Astrocyte (in vitro differentiated cells and primary cell): ENCODE measurements around the gene CEP350. TPM values are rescaled to one million over a fixed set of nuclear protein-coding genes. Genes with fewer than 3 reads are reported as not detected.

Experiments
- DNase-seq: peaks from one replicate; pipeline ENCODE4 v3.0.0-alpha.2; 2010; ENCODE audit warnings: low read depth
- FAIRE-seq: peaks from 2 replicates; lab custom pipeline; 2011; peaks lifted over from hg19 to GRCh38; lab: Jason Lieb, UNC
- H2AFZ ChIP-seq: 2 replicates; pipeline ENCODE4 v1.6.0; 2012; ENCODE audit warnings: low read depth, low read length, inconsistent platforms
- H3K27ac ChIP-seq: 2 replicates; pipeline ENCODE4 v1.5.1; 2011; ENCODE audit warnings: low read depth, low read length, inconsistent platforms
- H3K27me3 ChIP-seq: 2 replicates; pipeline ENCODE4 v1.6.0; 2011; ENCODE audit warnings: low read length, inconsistent platforms; ENCODE audit not compliant: insufficient read depth
- H3K36me3 ChIP-seq: 2 replicates; pipeline ENCODE4 v1.5.1; 2011; ENCODE audit warnings: low read length, inconsistent platforms; ENCODE audit not compliant: insufficient read depth
- H3K4me1 ChIP-seq: 2 replicates; pipeline ENCODE4 v1.5.1; 2011; ENCODE audit warnings: low read length, inconsistent platforms; ENCODE audit not compliant: insufficient read depth
- H3K4me2 ChIP-seq: 2 replicates; pipeline ENCODE4 v1.6.0; 2012; ENCODE audit warnings: low read length, inconsistent platforms
- H3K4me3 ChIP-seq: 2 replicates; pipeline ENCODE4 v1.5.1; 2011; ENCODE audit warnings: low read depth, mild to moderate bottlenecking, low read length, inconsistent platforms; ENCODE audit not compliant: insufficient read depth
- H3K79me2 ChIP-seq: 2 replicates; pipeline ENCODE4 v1.6.0; 2012; ENCODE audit warnings: mild to moderate bottlenecking, low read length, inconsistent platforms; ENCODE audit not compliant: insufficient read depth
- H3K9ac ChIP-seq: 2 replicates; pipeline ENCODE4 v1.6.0; 2012; ENCODE audit warnings: mild to moderate bottlenecking, low read length, inconsistent platforms
- H3K9me3 ChIP-seq: 2 replicates; pipeline ENCODE4 v1.5.1; 2012; ENCODE audit warnings: low read depth, mild to moderate bottlenecking, low read length, inconsistent platforms; ENCODE audit not compliant: insufficient read depth
- H4K20me1 ChIP-seq: 2 replicates; pipeline ENCODE4 v1.6.0; 2012; ENCODE audit warnings: low read length, inconsistent platforms; ENCODE audit not compliant: insufficient read depth
- H3K27ac Mint-ChIP-seq: one replicate; pipeline ENCODE4 v1.8.0; 2021; ENCODE audit warnings: mild to moderate bottlenecking, mixed read lengths; ENCODE audit not compliant: unreplicated experiment
- H3K27me3 Mint-ChIP-seq: one replicate; pipeline ENCODE4 v1.8.0; 2021; ENCODE audit warnings: low read depth, mixed read lengths; ENCODE audit not compliant: unreplicated experiment
- H3K36me3 Mint-ChIP-seq: one replicate; pipeline ENCODE4 v1.8.0; 2021; ENCODE audit warnings: low read depth, mixed read lengths; ENCODE audit not compliant: unreplicated experiment
- H3K4me1 Mint-ChIP-seq: one replicate; pipeline ENCODE4 v1.8.0; 2021; ENCODE audit warnings: low read depth, mixed read lengths; ENCODE audit not compliant: unreplicated experiment
- H3K4me3 Mint-ChIP-seq: one replicate; pipeline ENCODE4 v1.8.0; 2021; ENCODE audit warnings: mild to moderate bottlenecking, moderate library complexity, mixed read lengths; ENCODE audit not compliant: unreplicated experiment
- H3K9me3 Mint-ChIP-seq: one replicate; pipeline ENCODE4 v1.8.0; 2021; ENCODE audit warnings: mild to moderate bottlenecking, mixed read lengths; ENCODE audit not compliant: unreplicated experiment
- EZH2 ChIP-seq: IDR thresholded peaks from 2 replicates; pipeline ENCODE4 v1.6.1; 2012; ENCODE audit warnings: mild to moderate bottlenecking, low read length, inconsistent platforms; ENCODE audit not compliant: insufficient read depth
- total RNA-seq: library from RNA; stranded (reverse); gene quantifications from 2 replicates; pipeline ENCODE4 v1.2.1, GENCODE V29; 2021
- TF ChIP-seq, protein P1 (sequence below): IDR thresholded peaks from 2 replicates; pipeline ENCODE4 v1.5.1; 2011; ENCODE audit warnings: low read depth, mild to moderate bottlenecking, inconsistent platforms, low read length, moderate library complexity; ENCODE audit not compliant: insufficient read depth

The CEP350 gene
- total RNA-seq, 1 donor from 2014 or later, result 29.2 TPM

DNA sequence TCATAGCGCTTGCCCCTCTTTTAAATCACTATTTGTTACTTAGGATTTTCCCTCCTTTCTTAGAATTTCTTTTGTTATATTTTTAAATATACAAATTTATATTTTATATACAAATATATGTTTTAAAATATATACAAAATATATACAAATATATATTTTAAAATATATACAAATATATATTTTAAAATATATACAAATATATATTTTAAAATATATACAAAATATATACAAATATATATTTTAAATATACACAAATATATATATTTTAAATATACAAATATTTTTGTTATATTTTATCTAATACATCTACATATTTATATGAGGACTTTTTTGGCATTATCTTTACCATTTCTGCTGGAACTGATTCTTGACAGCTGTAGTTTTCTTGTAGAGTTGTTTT, 149.2 kb downstream of the CEP350 start:
- Histone ChIP-seq H3K4me1 (no peaks in the 10 kb centered on the region), H3K27me3 (no peaks in the 10 kb centered on the region), H3K36me3 (peaks cover 12% of the 10 kb centered on the region), H3K9ac (no peak overlapping the region), H3K4me2 (no peak overlapping the region), H3K4me3 (no peak overlapping the region), H3K9me3 (no peaks in the 10 kb centered on the region), H2AFZ (no peak overlapping the region), H3K79me2 (no peaks in the 10 kb centered on the region), H3K27ac (no peak overlapping the region), H4K20me1 (no peaks in the 10 kb centered on the region)
- no peak for DNase-seq
- H3K27me3 Mint-ChIP-seq, result no peaks in the 10 kb centered on the region
- H3K4me3 Mint-ChIP-seq, result no peak overlapping the region
- no peak for FAIRE-seq
- peaks cover 7% of the 10 kb centered on the region for H3K36me3 Mint-ChIP-seq
- no peak overlapping the region for H3K27ac Mint-ChIP-seq
- TF ChIP-seq, protein P1, sequence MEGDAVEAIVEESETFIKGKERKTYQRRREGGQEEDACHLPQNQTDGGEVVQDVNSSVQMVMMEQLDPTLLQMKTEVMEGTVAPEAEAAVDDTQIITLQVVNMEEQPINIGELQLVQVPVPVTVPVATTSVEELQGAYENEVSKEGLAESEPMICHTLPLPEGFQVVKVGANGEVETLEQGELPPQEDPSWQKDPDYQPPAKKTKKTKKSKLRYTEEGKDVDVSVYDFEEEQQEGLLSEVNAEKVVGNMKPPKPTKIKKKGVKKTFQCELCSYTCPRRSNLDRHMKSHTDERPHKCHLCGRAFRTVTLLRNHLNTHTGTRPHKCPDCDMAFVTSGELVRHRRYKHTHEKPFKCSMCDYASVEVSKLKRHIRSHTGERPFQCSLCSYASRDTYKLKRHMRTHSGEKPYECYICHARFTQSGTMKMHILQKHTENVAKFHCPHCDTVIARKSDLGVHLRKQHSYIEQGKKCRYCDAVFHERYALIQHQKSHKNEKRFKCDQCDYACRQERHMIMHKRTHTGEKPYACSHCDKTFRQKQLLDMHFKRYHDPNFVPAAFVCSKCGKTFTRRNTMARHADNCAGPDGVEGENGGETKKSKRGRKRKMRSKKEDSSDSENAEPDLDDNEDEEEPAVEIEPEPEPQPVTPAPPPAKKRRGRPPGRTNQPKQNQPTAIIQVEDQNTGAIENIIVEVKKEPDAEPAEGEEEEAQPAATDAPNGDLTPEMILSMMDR, result no peak
- no peak for TF ChIP-seq EZH2
- no peaks in the 10 kb centered on the region for H3K4me1 Mint-ChIP-seq
- no peaks in the 10 kb centered on the region for H3K9me3 Mint-ChIP-seq

DNA sequence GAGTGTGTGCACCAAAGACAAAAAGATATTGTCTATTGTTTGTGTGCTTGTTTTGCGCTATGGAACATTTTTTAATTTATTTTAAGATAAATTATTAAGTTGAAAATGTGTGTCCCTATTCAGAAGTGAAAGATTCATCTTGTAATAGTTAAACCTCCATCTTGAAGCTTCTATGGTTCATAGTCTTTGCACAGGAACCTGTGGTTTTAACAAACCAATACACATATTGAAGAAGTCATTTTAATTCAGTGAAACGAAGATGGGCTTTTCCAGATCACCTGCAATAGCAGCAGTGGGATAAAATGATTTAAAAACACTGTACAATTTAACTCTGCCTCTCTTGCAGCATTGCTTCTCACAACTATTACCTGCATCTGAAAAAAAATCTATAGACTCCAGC, 157.5 kb downstream of the CEP350 start:
- peaks cover 13% of the 10 kb centered on the region for H3K36me3 Mint-ChIP-seq
- Histone ChIP-seq H3K27ac (no peak overlapping the region), H4K20me1 (no peaks in the 10 kb centered on the region), H3K79me2 (no peaks in the 10 kb centered on the region), H3K4me3 (no peak overlapping the region), H2AFZ (no peak overlapping the region), H3K4me2 (no peak overlapping the region), H3K4me1 (peaks cover 1% of the 10 kb centered on the region), H3K9me3 (no peaks in the 10 kb centered on the region), H3K9ac (no peak overlapping the region), H3K27me3 (no peaks in the 10 kb centered on the region), H3K36me3 (peaks cover 26% of the 10 kb centered on the region)
- H3K4me1 Mint-ChIP-seq, result no peaks in the 10 kb centered on the region
- TF ChIP-seq EZH2, result no peak
- TF ChIP-seq, protein P1, result no peak
- H3K9me3 Mint-ChIP-seq, result no peaks in the 10 kb centered on the region
- H3K27me3 Mint-ChIP-seq, result no peaks in the 10 kb centered on the region
- FAIRE-seq (no peak), DNase-seq (no peak)
- H3K27ac Mint-ChIP-seq, result no peak overlapping the region
- no peak overlapping the region for H3K4me3 Mint-ChIP-seq

DNA sequence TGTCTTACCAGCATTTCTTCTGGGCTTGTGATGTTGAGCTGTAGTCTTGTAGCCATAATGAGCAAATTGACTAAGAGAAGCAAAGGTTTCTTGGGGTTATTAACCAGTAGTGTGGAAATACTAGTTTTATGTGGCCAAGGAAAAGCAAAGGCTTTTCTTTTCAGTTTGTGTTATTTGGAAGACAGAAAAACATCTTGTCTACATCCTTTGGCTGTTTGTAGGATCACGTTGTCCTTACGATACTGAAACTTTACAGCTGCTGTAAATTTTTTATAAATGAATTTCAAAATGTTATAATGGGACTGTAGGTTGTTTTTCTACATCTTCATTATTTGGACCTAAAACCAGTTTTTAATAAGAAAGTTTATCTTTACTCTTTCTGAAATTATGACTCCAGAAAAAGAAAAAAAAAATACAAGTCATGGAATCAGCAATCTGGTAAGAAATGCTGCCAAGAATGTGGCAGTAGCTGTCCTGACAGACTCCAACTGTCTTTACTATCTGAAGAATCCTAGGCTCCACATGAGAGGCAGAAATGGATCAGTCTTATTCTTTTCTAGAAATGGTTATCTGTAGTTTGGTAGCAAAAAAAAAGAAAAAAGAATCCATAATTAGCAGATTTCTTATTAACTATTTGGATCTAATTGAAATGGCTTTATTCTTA, 158.5 kb downstream of the CEP350 start:
- Histone ChIP-seq H2AFZ (no peak overlapping the region), H3K27me3 (no peaks in the 10 kb centered on the region), H4K20me1 (no peaks in the 10 kb centered on the region), H3K79me2 (no peaks in the 10 kb centered on the region), H3K4me2 (no peak overlapping the region), H3K9ac (no peak overlapping the region), H3K4me3 (no peak overlapping the region), H3K36me3 (peaks cover 22% of the 10 kb centered on the region), H3K9me3 (no peaks in the 10 kb centered on the region), H3K27ac (no peak overlapping the region), H3K4me1 (peaks cover 11% of the 10 kb centered on the region)
- TF ChIP-seq, protein P1, result no peak
- no peak for TF ChIP-seq EZH2
- Mint-ChIP-seq H3K4me3 (no peak overlapping the region), H3K9me3 (no peaks in the 10 kb centered on the region), H3K27me3 (no peaks in the 10 kb centered on the region), H3K27ac (no peak overlapping the region), H3K36me3 (peaks cover 13% of the 10 kb centered on the region), H3K4me1 (peaks cover 9% of the 10 kb centered on the region)
- FAIRE-seq (no peak), DNase-seq (no peak)
